T-cell (primary cell): ENCODE measurements around the gene SEC61A2. TPM values are rescaled to one million over a fixed set of nuclear protein-coding genes. Genes with fewer than 3 reads are reported as not detected.
A peak's percentile ranks its signal among the peaks of the same experiment; 100 is the strongest.
"Not testable (repeated sequence)": the region's sequence is repeated elsewhere in the genome, so short reads cannot be mapped to it uniquely, and the experiment has no call there.

Source experiments
- ATAC-seq, 4 experiments: fragments of 200-7000 bp in 3 of 4; fragments of 150-1000 bp in 1 of 4; cut with Tn5 transposase; replicated peaks in 1 of 4; 1 replicate in 3 of 4; 2 replicates in 1 of 4; pipeline ENCODE4 v1.10.0; 2021; ENCODE audit warnings: moderate library complexity in 3 of 4, mild to moderate bottlenecking in 2 of 4, moderate number of reproducible peaks in 1 of 4
- CTCF ChIA-PET, 2 donors: fragments of 300-600 bp; sonication (Branson Sonifier 250); formaldehyde crosslinking; loops; one replicate each; lab custom pipeline; 2022; ENCODE audit warnings: antibody characterized with exemption in 2 of 2; lab: Charles Lee
- POLR2A ChIA-PET, 2 donors: fragments of 300-600 bp; sonication (Branson Sonifier 250); formaldehyde crosslinking; loops; one replicate each; lab custom pipeline; 2022; ENCODE audit warnings: antibody characterized with exemption in 2 of 2; lab: Charles Lee
- DNase-seq, 35 experiments: peaks; one replicate each; pipeline versions ENCODE4 v3.0.0 to v3.0.0-alpha.2; 2013 to 2023
- H3K27ac ChIP-seq: one replicate; pipeline ENCODE4 v1.5.1; 2013; ENCODE audit warnings: low read length
- H3K27me3 ChIP-seq, 2 experiments: replicated peaks in 1 of 2; 1 replicate in 1 of 2; 2 replicates in 1 of 2; pipeline versions ENCODE4 v1.6.1 to v1.7.0; 2013; ENCODE audit warnings: low read length in 1 of 2, mixed read lengths in 1 of 2; ENCODE audit not compliant: control insufficient read depth in 2 of 2, insufficient read depth in 2 of 2; ENCODE audit errors: extremely low read depth in 1 of 2
- H3K36me3 ChIP-seq, 2 donors: 1 replicate in 1 of 2; 2 replicates in 1 of 2; pipeline versions ENCODE4 v1.6.1 to v1.7.0; 2013; ENCODE audit warnings: low read length in 1 of 2; ENCODE audit not compliant: control insufficient read depth in 2 of 2, insufficient read depth in 1 of 2; ENCODE audit errors: extremely low read depth in 1 of 2
- H3K4me1 ChIP-seq, 2 experiments: 1 replicate in 1 of 2; 2 replicates in 1 of 2; pipeline versions ENCODE4 v1.6.1 to v1.7.0; 2013; ENCODE audit warnings: low read length in 2 of 2, mixed read lengths in 1 of 2; ENCODE audit not compliant: insufficient read depth in 2 of 2, control insufficient read depth in 1 of 2; ENCODE audit errors: extremely low read depth in 1 of 2
- H3K4me3 ChIP-seq, 2 donors: 1 replicate in 1 of 2; 2 replicates in 1 of 2; pipeline versions ENCODE4 v1.5.1 to v1.7.0; 2013; ENCODE audit warnings: mild to moderate bottlenecking in 2 of 2, low read length in 1 of 2, moderate library complexity in 1 of 2; ENCODE audit not compliant: control insufficient read depth in 1 of 2; ENCODE audit errors: extremely low read depth in 1 of 2
- H3K9me3 ChIP-seq: 2 replicates; pipeline ENCODE4 v1.7.0; 2013
- H3K27ac Mint-ChIP-seq, 2 donors: one replicate each; pipeline ENCODE4 v1.8.0; 2020 to 2021; ENCODE audit warnings: mild to moderate bottlenecking in 2 of 2, mixed read lengths in 2 of 2
- H3K27me3 Mint-ChIP-seq, 2 donors: one replicate each; pipeline ENCODE4 v1.8.0; 2021 to 2022; ENCODE audit warnings: mixed read lengths in 2 of 2
- H3K36me3 Mint-ChIP-seq: one replicate; pipeline ENCODE4 v1.8.0; 2021; ENCODE audit warnings: mixed read lengths
- H3K4me1 Mint-ChIP-seq, 3 donors: one replicate each; pipeline ENCODE4 v1.8.0; 2020 to 2022; ENCODE audit warnings: mixed read lengths in 3 of 3, mild to moderate bottlenecking in 1 of 3
- H3K4me3 Mint-ChIP-seq, 3 donors: one replicate each; pipeline ENCODE4 v1.8.0; 2020 to 2022; ENCODE audit warnings: mild to moderate bottlenecking in 3 of 3, mixed read lengths in 3 of 3, moderate library complexity in 3 of 3
- H3K9me3 Mint-ChIP-seq, 3 donors: one replicate each; pipeline ENCODE4 v1.8.0; 2020 to 2022; ENCODE audit warnings: mixed read lengths in 3 of 3
- WGBS: methylation state at CpG from one replicate; pipeline ENCODE4 v1.1.5; 2013; ENCODE audit warnings: missing lambda C conversion rate; ENCODE audit not compliant: insufficient coverage; 5-methylcytosine and 5-hydroxymethylcytosine counted together
- total RNA-seq, 35 experiments: library from RNA in 6 of 35; stranded (reverse) in 6 of 35; fragments of 120-200 nt in 1 of 35; gene quantifications; one replicate each; pipeline versions ENCODE4 v1.2.1 to v1.2.4 and lab custom pipeline; 2013 to 2026

The SEC61A2 gene
- total RNA-seq (10 to 100 TPM; 11.1 to 20.0 (median 13.9) TPM), total RNA-seq (lab: John Stamatoyannopoulos, UW) (6.3 to 20.7 (median 13.5) reads per million in 29 experiments)
- 9.4 TPM for total RNA-seq (2013)

DNA sequence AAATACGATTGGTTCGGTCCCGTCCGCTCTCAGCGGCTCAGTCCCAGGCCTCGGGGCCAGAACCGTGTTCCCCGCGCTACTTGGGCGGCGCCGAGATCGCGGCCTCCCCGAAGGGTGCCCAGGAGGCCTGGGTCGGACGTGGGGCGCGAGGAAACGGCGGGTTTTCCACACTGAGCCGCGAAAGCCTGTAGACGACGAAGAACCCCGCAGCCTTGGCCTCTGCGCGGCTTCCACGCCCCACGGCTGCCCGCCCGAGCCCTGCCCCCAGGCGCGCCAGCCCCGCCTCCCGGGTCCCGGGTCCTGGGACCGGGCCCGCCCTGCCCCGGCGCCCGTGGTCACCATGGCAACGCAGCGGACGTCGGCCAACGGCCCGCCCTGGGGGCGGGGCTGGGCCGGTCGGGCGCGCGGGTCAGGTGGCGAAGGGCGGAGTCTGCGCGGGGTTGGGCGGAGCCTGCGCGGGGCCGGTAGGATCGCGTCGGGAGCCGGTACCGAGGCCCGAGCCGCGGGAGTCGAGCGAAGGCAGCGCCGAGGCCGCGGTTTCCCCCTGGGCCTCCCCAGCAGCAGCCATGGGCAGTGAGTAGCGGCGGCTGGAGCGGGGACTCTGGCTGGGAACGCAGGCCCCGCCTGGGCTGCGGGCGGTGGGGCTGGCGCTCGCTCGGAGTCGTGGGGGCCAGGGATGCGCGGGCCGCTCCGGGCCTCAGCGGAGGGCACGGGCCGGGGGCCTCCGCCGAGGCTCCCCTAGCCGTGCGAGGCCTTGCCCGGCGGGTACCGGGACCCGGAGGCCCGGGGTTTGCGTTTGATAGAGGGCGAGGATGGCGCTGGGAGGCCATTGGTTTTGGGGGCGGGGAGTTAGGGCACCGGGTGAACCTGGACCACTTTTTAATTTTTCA lies at the start of gene SEC61A2:
SEC61A2 (plus strand) TSS at position 456 of the 890 bp plus-strand sequence; CDS start at position 567, 111 bp downstream.
- peak within 1 kb of the TSS; percentile 84 to 90 (median 85) for H3K4me3 Mint-ChIP-seq
- Histone ChIP-seq H3K27ac (peak within 1 kb of the TSS; percentile 79), H3K4me3 (peak within 1 kb of the TSS; percentile 68 to 78), H3K9me3 (no peaks in the 10 kb centered on the region), H3K4me1 (peaks cover 5 to 18% of the 10 kb centered on the region in 2 experiments), H3K27me3 (no peaks in the 10 kb centered on the region), H3K36me3 (peaks cover 1 to 5% of the 10 kb centered on the region in 2 donors)
- H3K27ac Mint-ChIP-seq: peak within 1 kb of the TSS; percentile 80 to 84
- peaks cover 4% of the 10 kb centered on the region for H3K36me3 Mint-ChIP-seq
- no peaks in the 10 kb centered on the region for H3K27me3 Mint-ChIP-seq
- H3K9me3 Mint-ChIP-seq: no peaks in the 10 kb centered on the region
- ChIA-PET POLR2A (interaction anchor here in 1 of 2 donors (0.7 kb wide), 1 partner anchor 17 kb away, joined by 3 read pairs; no protein-coding TSS in a partner anchor), CTCF (interaction anchor here in 1 of 2 donors (1.2 to 1.4 kb wide), 2 partner anchors 66 to 87 kb away, joined by 4 to 6 read pairs; partner anchors contain the start of genes CDC123, NUDT5 and UPF2)
- WGBS: under 1% methylated on average over 104 of the region's 108 CpGs
- peaks cover 20 to 27% (median 22%) of the 10 kb centered on the region in 3 donors for H3K4me1 Mint-ChIP-seq
- DNase-seq (peak; percentile 84 to 99 (median 92)), ATAC-seq (peak; percentile 89 to 95 (median 93))

DNA sequence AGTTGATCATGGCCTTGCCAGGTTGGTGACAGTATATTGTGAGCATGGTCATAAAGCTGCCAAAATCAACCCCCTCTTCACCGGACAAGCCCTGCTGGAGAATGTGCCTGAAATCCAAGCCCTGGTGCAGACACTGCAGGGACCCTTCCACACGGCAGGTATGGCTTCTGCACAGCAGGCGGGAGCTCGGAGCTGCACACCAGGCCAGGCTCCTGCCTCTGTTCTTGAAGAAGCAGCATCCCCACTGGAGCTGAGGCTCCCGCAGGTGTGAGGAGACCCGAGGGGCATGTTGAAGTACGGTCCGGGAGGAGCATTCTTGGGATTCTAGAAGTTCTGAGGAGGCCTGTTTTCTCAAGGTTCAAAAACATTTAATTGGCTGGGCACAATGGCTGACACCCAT lies 48.0 kb upstream of the SEC61A2 start:
- H3K4me1 Mint-ChIP-seq: peaks cover 3 to 6% (median 6%) of the 10 kb centered on the region in 3 donors
- H3K9me3 ChIP-seq: no peaks in the 10 kb centered on the region

DNA sequence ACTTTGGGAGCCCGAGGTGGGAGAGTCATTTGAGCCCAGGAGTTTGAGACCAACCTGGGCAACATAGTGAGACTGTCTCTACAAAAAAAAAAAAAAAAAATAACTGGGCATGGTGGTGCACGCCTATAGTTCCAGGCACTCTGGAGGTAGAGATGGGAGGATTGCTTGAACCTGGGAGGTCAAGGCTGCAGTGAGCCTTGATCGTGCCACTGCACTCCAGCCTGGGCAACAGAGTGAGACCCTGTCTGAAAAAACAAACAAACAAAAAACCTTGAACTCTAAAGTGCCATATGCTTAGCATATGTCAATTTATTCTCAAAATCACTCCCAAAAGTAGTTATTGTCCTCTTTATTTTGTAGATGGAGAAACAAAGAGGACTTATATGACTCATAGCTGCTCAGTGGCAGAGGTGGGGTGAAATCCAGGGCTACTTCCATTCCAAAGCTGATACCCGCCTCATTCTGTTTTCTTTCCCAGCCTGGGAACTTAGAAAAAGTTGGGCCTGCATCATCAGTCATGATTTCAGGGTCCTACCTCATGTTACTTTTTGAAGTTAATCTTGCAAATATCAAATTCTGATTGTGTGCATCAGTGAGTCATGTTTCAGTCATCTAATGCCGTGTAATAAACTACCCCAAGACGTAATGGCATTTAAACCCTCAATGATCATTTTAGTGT lies 47.5 kb upstream of the SEC61A2 start:
- H3K4me1 Mint-ChIP-seq: peaks cover 3 to 6% (median 6%) of the 10 kb centered on the region in 3 donors
- no peaks in the 10 kb centered on the region for H3K9me3 Mint-ChIP-seq
- H3K36me3 Mint-ChIP-seq: peaks cover 27% of the 10 kb centered on the region
- Histone ChIP-seq H3K27me3 (no peaks in the 10 kb centered on the region), H3K36me3 (peaks cover 3 to 9% of the 10 kb centered on the region in 2 donors), H3K4me3 (no peak overlapping the region), H3K27ac (no peak overlapping the region), H3K9me3 (no peaks in the 10 kb centered on the region), H3K4me1 (no peaks in the 10 kb centered on the region)
- WGBS: no CpG with 5 or more reads among the region's 6 CpGs
- ChIA-PET CTCF (no interaction called here), POLR2A (no interaction called here)
- H3K4me3 Mint-ChIP-seq: no peak overlapping the region
- no peak overlapping the region for H3K27ac Mint-ChIP-seq
- H3K27me3 Mint-ChIP-seq: no peaks in the 10 kb centered on the region
- DNase-seq (no peak), ATAC-seq (no peak)

More for the DNA sequence above, 48.0 kb upstream of the SEC61A2 start:
- DNase-seq (no peak), ATAC-seq (no peak)
- Histone ChIP-seq H3K27ac (no peak overlapping the region), H3K4me1 (no peaks in the 10 kb centered on the region), H3K27me3 (no peaks in the 10 kb centered on the region), H3K4me3 (no peak overlapping the region), H3K36me3 (peaks cover 2 to 6% of the 10 kb centered on the region in 2 donors)
- Mint-ChIP-seq H3K36me3 (peaks cover 21% of the 10 kb centered on the region), H3K9me3 (no peaks in the 10 kb centered on the region), H3K27ac (no peak overlapping the region), H3K4me3 (no peak overlapping the region), H3K27me3 (no peaks in the 10 kb centered on the region)
- ChIA-PET POLR2A (no interaction called here), CTCF (interaction anchor here in 1 of 2 donors (0.6 kb wide), 1 partner anchor 97 kb away, joined by 4 read pairs; no protein-coding TSS in a partner anchor)
- 97% methylated on average over 6 of the region's 8 CpGs for WGBS

GRCh38 chr10:12088919-12089318 lies 40.6 kb upstream of the SEC61A2 start:
- Mint-ChIP-seq H3K4me1 (no peaks in the 10 kb centered on the region), H3K9me3 (no peaks in the 10 kb centered on the region), H3K36me3 (peaks cover 47% of the 10 kb centered on the region), H3K4me3 (no peak overlapping the region), H3K27ac (no peak overlapping the region), H3K27me3 (no peaks in the 10 kb centered on the region)
- Histone ChIP-seq H3K4me3 (no peak overlapping the region), H3K36me3 (peaks cover 7 to 47% of the 10 kb centered on the region in 2 donors), H3K27me3 (no peaks in the 10 kb centered on the region), H3K27ac (no peak overlapping the region), H3K4me1 (no peaks in the 10 kb centered on the region), H3K9me3 (no peaks in the 10 kb centered on the region)
- 93% methylated on average over 14 of the region's 14 CpGs for WGBS
- ChIA-PET CTCF (no interaction called here), POLR2A (no interaction called here)
- ATAC-seq: no peak
- DNase-seq: no peak

GRCh38 chr10:12091421-12091820 lies 38.1 kb upstream of the SEC61A2 start:
- Mint-ChIP-seq H3K27ac (no peak overlapping the region), H3K27me3 (no peaks in the 10 kb centered on the region), H3K4me1 (no peaks in the 10 kb centered on the region), H3K4me3 (no peak overlapping the region), H3K9me3 (no peaks in the 10 kb centered on the region), H3K36me3 (peaks cover 51% of the 10 kb centered on the region)
- peaks cover 7 to 52% of the 10 kb centered on the region in 2 donors for H3K36me3 ChIP-seq
- no peak overlapping the region for H3K4me3 ChIP-seq
- DNase-seq (no peak), ATAC-seq (no peak)
- ChIA-PET POLR2A (no interaction called here), CTCF (no interaction called here)
- no peaks in the 10 kb centered on the region for H3K27me3 ChIP-seq
- H3K27ac ChIP-seq: no peak overlapping the region
- no peaks in the 10 kb centered on the region for H3K4me1 ChIP-seq
- no CpG with 5 or more reads among the region's 4 CpGs for WGBS
- H3K9me3 ChIP-seq: no peaks in the 10 kb centered on the region

- H3K4me1 Mint-ChIP-seq, H3K27me3 ChIP-seq, H3K4me3 ChIP-seq, H3K4me3 Mint-ChIP-seq, POLR2A ChIA-PET, H3K27me3 Mint-ChIP-seq, H3K4me1 ChIP-seq, H3K9me3 Mint-ChIP-seq, DNase-seq, H3K27ac Mint-ChIP-seq, CTCF ChIA-PET, H3K9me3 ChIP-seq, H3K27ac ChIP-seq, ATAC-seq: not testable (repeated sequence)
- H3K36me3 Mint-ChIP-seq: peaks cover 44% of the 10 kb centered on the region
- 96% methylated on average over 7 of the region's 9 CpGs for WGBS
- peaks cover 15 to 46% of the 10 kb centered on the region in 2 donors for H3K36me3 ChIP-seq
Measured at GRCh38 chr10:12097361-12097760, 32.1 kb upstream of the SEC61A2 start.
